Kidney epithelial cell (primary cell): ENCODE data around the gene TBCC. TPM values are rescaled to one million over a fixed set of nuclear protein-coding genes. Genes with fewer than 3 reads are reported as not detected.
A peak's percentile ranks its signal among the peaks of the same experiment; 100 is the strongest.

ENCODE experiments used
- DNase-seq: peaks from one replicate; pipeline ENCODE4 v3.0.0-alpha.2; 2010; ENCODE audit warnings: low read depth
- H3K27me3 ChIP-seq: 2 replicates; pipeline ENCODE4 v1.6.0; 2011; ENCODE audit warnings: low read length; ENCODE audit not compliant: control insufficient read depth, insufficient read depth
- H3K36me3 ChIP-seq: 2 replicates; pipeline ENCODE4 v1.5.1; 2011; ENCODE audit warnings: low read length; ENCODE audit not compliant: control insufficient read depth, insufficient read depth
- H3K4me3 ChIP-seq: 2 replicates; pipeline ENCODE4 v1.5.1; 2011; ENCODE audit warnings: low read depth, mild to moderate bottlenecking, control low read depth, low read length
- CTCF ChIP-seq: IDR thresholded peaks from 2 replicates; pipeline ENCODE4 v1.5.1; 2011; ENCODE audit warnings: mild to moderate bottlenecking, moderate library complexity, low read length, control low read depth, inconsistent platforms; ENCODE audit not compliant: insufficient read depth, poor library complexity, severe bottlenecking
- total RNA-seq: library from RNA; depleted of rRNA; stranded (reverse); fragments of >200 nt; gene quantifications from 2 replicates; pipeline ENCODE4 v1.2.3, GENCODE V29; 2015

The TBCC gene
- total RNA-seq, 1 donor from 2014 or later = 55.2 TPM

GRCh38 chr6:42766163-42766670 is 20.3 kb upstream of the TBCC start:
- H3K27me3 ChIP-seq = no peaks in the 10 kb centered on the region
- TF ChIP-seq CTCF = no peak
- DNase-seq = peak; percentile 50
- H3K4me3 ChIP-seq = no peak overlapping the region
- H3K36me3 ChIP-seq = no peaks in the 10 kb centered on the region

- no peak for DNase-seq
- TF ChIP-seq CTCF = no peak
- H3K4me3 ChIP-seq = no peak overlapping the region
- no peaks in the 10 kb centered on the region for H3K36me3 ChIP-seq
- no peaks in the 10 kb centered on the region for H3K27me3 ChIP-seq
Measured at GRCh38 chr6:42764911-42765648, 19.2 kb upstream of the TBCC start.

- Histone ChIP-seq H3K36me3 (no peaks in the 10 kb centered on the region), H3K4me3 (no peak overlapping the region), H3K27me3 (no peaks in the 10 kb centered on the region)
- no peak for DNase-seq
- no peak for TF ChIP-seq CTCF
Measured at GRCh38 chr6:42762950-42763349, 17.0 kb upstream of the TBCC start.

GRCh38 chr6:42762426-42762859 is 16.5 kb upstream of the TBCC start:
- no peak for TF ChIP-seq CTCF

GRCh38 chr6:42761287-42762067 is 15.6 kb upstream of the TBCC start:
- Histone ChIP-seq H3K36me3 (no peaks in the 10 kb centered on the region), H3K4me3 (no peak overlapping the region), H3K27me3 (no peaks in the 10 kb centered on the region)
- no peak for DNase-seq
- no peak for TF ChIP-seq CTCF

More at GRCh38 chr6:42762426-42762859, 16.5 kb upstream of the TBCC start:
- no peaks in the 10 kb centered on the region for H3K27me3 ChIP-seq
- no peaks in the 10 kb centered on the region for H3K36me3 ChIP-seq
- no peak overlapping the region for H3K4me3 ChIP-seq
- DNase-seq = no peak
